ENCODE data around the gene SEL1L3. TPM values are rescaled to one million over a fixed set of nuclear protein-coding genes. Genes with fewer than 3 reads are reported as not detected.

Gene SEL1L3
- total RNA-seq, 3 donors from 2014 or later (not counting 1 experiment from before 2014, with no cell fraction given) = 45.4 to 61.0 (median 45.7) TPM

DNA sequence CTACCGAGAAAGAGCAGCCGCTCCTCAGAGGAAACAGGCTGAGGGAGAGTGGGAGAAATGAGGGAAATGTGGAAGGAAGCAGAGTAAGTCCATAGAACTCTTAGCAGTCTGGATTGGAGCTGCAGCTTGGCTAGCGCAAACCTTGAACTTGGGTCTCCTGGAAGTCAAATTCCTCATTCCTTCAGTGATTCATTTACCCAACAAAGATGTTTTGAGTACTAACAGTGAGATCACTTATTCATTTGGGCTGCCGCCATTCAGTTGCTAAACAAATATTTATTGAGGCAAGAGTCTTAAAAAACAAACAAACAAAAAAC, 51.5 kb downstream of the SEL1L3 start:
- Histone ChIP-seq H3K9me3 (ENCODE audit: control insufficient read depth, insufficient read depth, low read length) (no peaks in the 10 kb centered on the region), H3K36me3 (ENCODE audit: control insufficient read depth, insufficient read depth, low read length) (peaks cover 31% of the 10 kb centered on the region), H3K4me3 (ENCODE audit: low read length) (no peak overlapping the region), H3K27me3 (ENCODE audit: control insufficient read depth, insufficient read depth, low read length) (no peaks in the 10 kb centered on the region), H3K4me1 (ENCODE audit: control insufficient read depth, insufficient read depth, low read length) (no peaks in the 10 kb centered on the region), H3K27ac (ENCODE audit: low read length) (no peak overlapping the region)
- no peaks in the 10 kb centered on the region for H3K9me3 Mint-ChIP-seq
- H3K27me3 Mint-ChIP-seq (ENCODE audit: low read depth in 2 of 2) = no peaks in the 10 kb centered on the region
- intact Hi-C loops (cut with micrococcal nuclease) = no loop called here
- ATAC-seq = no peak
- no peak overlapping the region for H3K27ac Mint-ChIP-seq
- TF ChIP-seq, protein P1, sequence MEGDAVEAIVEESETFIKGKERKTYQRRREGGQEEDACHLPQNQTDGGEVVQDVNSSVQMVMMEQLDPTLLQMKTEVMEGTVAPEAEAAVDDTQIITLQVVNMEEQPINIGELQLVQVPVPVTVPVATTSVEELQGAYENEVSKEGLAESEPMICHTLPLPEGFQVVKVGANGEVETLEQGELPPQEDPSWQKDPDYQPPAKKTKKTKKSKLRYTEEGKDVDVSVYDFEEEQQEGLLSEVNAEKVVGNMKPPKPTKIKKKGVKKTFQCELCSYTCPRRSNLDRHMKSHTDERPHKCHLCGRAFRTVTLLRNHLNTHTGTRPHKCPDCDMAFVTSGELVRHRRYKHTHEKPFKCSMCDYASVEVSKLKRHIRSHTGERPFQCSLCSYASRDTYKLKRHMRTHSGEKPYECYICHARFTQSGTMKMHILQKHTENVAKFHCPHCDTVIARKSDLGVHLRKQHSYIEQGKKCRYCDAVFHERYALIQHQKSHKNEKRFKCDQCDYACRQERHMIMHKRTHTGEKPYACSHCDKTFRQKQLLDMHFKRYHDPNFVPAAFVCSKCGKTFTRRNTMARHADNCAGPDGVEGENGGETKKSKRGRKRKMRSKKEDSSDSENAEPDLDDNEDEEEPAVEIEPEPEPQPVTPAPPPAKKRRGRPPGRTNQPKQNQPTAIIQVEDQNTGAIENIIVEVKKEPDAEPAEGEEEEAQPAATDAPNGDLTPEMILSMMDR (IDR thresholded peaks at IDR 0.05) = no peak
- no peak overlapping the region for H3K4me3 Mint-ChIP-seq
- H3K4me1 Mint-ChIP-seq = peaks cover 0 to 2% of the 10 kb centered on the region in 2 donors
- DNase-seq = no peak
- WGBS (ENCODE audit: insufficient coverage) = 98% methylated on average over 3 of the region's 4 CpGs
- H3K36me3 Mint-ChIP-seq = peaks cover 23% of the 10 kb centered on the region

DNA sequence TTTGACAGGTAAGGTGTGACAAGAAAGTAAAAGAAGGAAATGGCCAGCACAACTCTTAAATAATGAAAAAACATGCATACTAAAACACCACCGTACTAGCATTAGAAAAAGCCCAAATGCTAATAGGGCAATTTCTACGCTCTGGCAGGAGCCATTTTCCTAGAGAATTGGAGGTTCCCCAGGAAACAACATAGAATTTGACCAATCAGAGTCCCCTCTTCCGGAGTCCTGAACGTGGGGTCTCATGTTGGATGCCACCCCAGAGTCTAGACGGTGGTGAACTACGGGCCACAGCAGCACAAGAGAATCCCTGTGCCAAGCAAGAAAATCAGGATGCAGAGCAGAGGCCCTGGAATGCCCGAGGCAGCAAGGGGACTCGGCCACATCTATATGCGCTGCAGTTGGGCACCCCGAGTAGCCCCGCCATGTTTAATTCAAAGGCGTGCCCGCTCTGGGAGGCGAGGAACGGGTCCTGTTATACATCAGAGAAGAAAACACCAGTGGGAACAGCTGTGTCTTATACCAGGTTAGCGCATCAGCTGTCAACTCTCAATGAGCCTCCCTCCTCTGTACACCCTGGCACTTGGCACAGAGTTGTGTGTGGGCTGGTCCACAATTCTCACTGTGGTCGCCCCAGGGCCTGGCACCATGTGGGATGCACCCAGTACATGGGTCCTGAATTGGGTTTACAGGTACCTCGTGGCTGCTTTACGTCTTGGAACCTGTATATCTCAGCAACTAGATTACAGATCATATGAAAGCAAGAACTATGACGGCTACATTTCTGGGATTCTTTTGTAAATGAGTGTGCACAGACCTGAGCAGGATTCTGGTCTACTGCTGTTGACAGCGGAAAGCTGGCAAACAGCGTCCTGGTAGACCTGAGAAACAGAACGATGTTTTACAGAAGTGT, 52.1 kb downstream of the SEL1L3 start:
- Mint-ChIP-seq H3K9me3 (no peaks in the 10 kb centered on the region), H3K36me3 (peaks cover 23% of the 10 kb centered on the region), H3K4me3 (no peak overlapping the region), H3K27ac (no peak overlapping the region), H3K27me3 (ENCODE audit: low read depth in 2 of 2) (no peaks in the 10 kb centered on the region), H3K4me1 (no peaks in the 10 kb centered on the region)
- WGBS (ENCODE audit: insufficient coverage) = 97% methylated on average over 23 of the region's 23 CpGs
- Histone ChIP-seq H3K4me3 (ENCODE audit: low read length) (no peak overlapping the region), H3K36me3 (ENCODE audit: control insufficient read depth, insufficient read depth, low read length) (peaks cover 32% of the 10 kb centered on the region), H3K9me3 (ENCODE audit: control insufficient read depth, insufficient read depth, low read length) (no peaks in the 10 kb centered on the region), H3K4me1 (ENCODE audit: control insufficient read depth, insufficient read depth, low read length) (no peaks in the 10 kb centered on the region), H3K27ac (ENCODE audit: low read length) (no peak overlapping the region), H3K27me3 (ENCODE audit: control insufficient read depth, insufficient read depth, low read length) (no peaks in the 10 kb centered on the region)
- DNase-seq (no peak), ATAC-seq (no peak)
- intact Hi-C loops (cut with micrococcal nuclease) = no loop called here
- TF ChIP-seq, protein P1 (IDR thresholded peaks at IDR 0.05) = no peak

DNA sequence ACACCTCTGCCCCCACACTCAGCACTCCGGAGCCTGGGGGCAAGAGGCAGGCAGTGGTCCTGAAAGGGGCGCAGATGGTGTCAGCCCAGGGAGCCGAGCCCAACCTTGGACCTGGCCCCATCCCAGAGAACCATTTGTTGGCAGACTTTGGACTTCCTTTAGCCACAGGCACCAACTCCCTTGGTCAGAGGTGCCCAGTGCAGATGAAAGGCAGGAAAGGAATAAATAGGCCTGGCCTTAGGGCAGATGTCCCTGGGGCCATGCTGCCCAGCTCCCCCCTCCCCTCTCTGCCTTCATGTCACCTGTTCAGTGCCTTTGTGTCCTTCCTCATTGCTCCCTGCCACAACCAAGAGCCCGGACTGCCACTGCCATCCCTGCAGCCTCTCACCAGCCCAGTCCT, 52.8 kb downstream of the SEL1L3 start:
- Mint-ChIP-seq H3K4me3 (no peak overlapping the region), H3K27ac (no peak overlapping the region), H3K4me1 (no peaks in the 10 kb centered on the region), H3K9me3 (no peaks in the 10 kb centered on the region), H3K36me3 (peaks cover 23% of the 10 kb centered on the region), H3K27me3 (ENCODE audit: low read depth in 2 of 2) (no peaks in the 10 kb centered on the region)
- ATAC-seq = no peak
- Histone ChIP-seq H3K27ac (ENCODE audit: low read length) (no peak overlapping the region), H3K36me3 (ENCODE audit: control insufficient read depth, insufficient read depth, low read length) (peaks cover 30% of the 10 kb centered on the region), H3K9me3 (ENCODE audit: control insufficient read depth, insufficient read depth, low read length) (no peaks in the 10 kb centered on the region), H3K4me3 (ENCODE audit: low read length) (no peak overlapping the region), H3K4me1 (ENCODE audit: control insufficient read depth, insufficient read depth, low read length) (no peaks in the 10 kb centered on the region), H3K27me3 (ENCODE audit: control insufficient read depth, insufficient read depth, low read length) (no peaks in the 10 kb centered on the region)
- no peak for DNase-seq
- intact Hi-C loops (cut with micrococcal nuclease) = no loop called here
- TF ChIP-seq, protein P1 (IDR thresholded peaks at IDR 0.05) = no peak
- WGBS (ENCODE audit: insufficient coverage) = 93% methylated on average over 4 of the region's 4 CpGs

Measured in natural killer cell (primary cell).